PFSK-1 (cell line): ENCODE data around the gene ASB10.
A peak's percentile ranks its signal among the peaks of the same experiment; 100 is the strongest.

Source experiments
- FOXP2 ChIP-seq: optimal IDR thresholded peaks from 2 replicates; pipeline ENCODE3; 2011; ENCODE audit warnings: borderline replicate concordance, control low read depth, inconsistent platforms; ENCODE audit not compliant: insufficient read depth; ENCODE audit errors: extremely low read length, extremely low read depth
- POLR2AphosphoS5 ChIP-seq: IDR thresholded peaks from 2 replicates; pipeline ENCODE4 v1.6.1; 2012; ENCODE audit warnings: low read depth, mild to moderate bottlenecking, control low read depth, low read length, moderate library complexity
- SIN3A ChIP-seq: IDR thresholded peaks from 2 replicates; pipeline ENCODE4 v1.6.1; 2012; ENCODE audit warnings: mild to moderate bottlenecking, low read length, moderate library complexity, borderline replicate concordance; ENCODE audit not compliant: insufficient read depth
- TAF1 ChIP-seq: IDR thresholded peaks from 2 replicates; pipeline ENCODE4 v1.6.1; 2012; ENCODE audit warnings: low read length, control low read depth, borderline replicate concordance; ENCODE audit not compliant: insufficient read depth
- TF ChIP-seq, protein P1 (sequence below), 2 experiments: IDR thresholded peaks; 2 replicates each; pipeline versions ENCODE4 v1.6.1 to v1.8.0; 2011 to 2012; ENCODE audit warnings: low read depth in 2 of 2, low read length in 2 of 2, control low read depth in 1 of 2, inconsistent platforms in 1 of 2, mild to moderate bottlenecking in 1 of 2, moderate library complexity in 1 of 2; ENCODE audit not compliant: insufficient read depth in 1 of 2

The ASB10 gene

DNA sequence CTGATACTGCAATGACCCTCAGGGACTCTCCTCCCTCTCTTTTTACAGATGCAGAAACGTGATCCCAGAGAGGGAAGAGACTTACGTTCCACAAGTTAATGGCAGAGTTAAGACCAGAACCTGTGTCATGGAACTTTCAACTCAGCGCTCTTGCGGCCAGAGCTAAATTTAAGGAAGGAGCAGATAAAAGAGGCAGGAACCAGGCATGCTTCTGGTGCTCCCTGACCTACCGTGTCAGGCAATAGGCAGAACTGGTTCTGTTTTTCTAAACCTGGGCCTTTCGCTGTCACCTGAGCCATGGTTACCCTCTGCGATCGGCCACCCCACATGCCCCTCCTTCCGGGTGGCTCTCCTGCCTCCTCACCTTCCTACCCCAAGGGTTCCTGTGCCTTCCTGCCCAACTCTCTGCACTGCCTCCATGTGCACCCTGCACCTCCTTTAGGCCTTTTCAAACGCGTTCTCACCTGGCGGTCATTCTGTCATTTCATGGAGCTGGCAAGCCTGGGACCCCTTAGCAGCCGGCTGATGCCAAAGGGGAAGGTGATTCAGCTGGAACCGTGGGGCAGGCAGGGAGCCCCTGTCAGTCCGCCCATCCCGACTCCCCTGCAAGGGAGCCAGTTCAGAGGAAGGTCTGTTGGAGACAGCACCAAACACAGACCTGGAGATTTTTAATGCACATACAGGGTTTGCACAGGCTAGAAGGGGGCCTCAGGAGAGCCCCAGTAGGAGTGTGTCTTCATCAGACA, 11.8 kb downstream of the ASB10 start:
- TF ChIP-seq TAF1 = no peak
- TF ChIP-seq SIN3A = no peak
- TF ChIP-seq, protein P1, sequence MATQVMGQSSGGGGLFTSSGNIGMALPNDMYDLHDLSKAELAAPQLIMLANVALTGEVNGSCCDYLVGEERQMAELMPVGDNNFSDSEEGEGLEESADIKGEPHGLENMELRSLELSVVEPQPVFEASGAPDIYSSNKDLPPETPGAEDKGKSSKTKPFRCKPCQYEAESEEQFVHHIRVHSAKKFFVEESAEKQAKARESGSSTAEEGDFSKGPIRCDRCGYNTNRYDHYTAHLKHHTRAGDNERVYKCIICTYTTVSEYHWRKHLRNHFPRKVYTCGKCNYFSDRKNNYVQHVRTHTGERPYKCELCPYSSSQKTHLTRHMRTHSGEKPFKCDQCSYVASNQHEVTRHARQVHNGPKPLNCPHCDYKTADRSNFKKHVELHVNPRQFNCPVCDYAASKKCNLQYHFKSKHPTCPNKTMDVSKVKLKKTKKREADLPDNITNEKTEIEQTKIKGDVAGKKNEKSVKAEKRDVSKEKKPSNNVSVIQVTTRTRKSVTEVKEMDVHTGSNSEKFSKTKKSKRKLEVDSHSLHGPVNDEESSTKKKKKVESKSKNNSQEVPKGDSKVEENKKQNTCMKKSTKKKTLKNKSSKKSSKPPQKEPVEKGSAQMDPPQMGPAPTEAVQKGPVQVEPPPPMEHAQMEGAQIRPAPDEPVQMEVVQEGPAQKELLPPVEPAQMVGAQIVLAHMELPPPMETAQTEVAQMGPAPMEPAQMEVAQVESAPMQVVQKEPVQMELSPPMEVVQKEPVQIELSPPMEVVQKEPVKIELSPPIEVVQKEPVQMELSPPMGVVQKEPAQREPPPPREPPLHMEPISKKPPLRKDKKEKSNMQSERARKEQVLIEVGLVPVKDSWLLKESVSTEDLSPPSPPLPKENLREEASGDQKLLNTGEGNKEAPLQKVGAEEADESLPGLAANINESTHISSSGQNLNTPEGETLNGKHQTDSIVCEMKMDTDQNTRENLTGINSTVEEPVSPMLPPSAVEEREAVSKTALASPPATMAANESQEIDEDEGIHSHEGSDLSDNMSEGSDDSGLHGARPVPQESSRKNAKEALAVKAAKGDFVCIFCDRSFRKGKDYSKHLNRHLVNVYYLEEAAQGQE (IDR thresholded peaks at IDR 0.05; ENCODE audit: insufficient read depth in 1 of 2, low read depth in 2 of 2, low read length in 2 of 2) = no peak
- TF ChIP-seq POLR2AphosphoS5 = no peak
- no peak for TF ChIP-seq FOXP2

DNA sequence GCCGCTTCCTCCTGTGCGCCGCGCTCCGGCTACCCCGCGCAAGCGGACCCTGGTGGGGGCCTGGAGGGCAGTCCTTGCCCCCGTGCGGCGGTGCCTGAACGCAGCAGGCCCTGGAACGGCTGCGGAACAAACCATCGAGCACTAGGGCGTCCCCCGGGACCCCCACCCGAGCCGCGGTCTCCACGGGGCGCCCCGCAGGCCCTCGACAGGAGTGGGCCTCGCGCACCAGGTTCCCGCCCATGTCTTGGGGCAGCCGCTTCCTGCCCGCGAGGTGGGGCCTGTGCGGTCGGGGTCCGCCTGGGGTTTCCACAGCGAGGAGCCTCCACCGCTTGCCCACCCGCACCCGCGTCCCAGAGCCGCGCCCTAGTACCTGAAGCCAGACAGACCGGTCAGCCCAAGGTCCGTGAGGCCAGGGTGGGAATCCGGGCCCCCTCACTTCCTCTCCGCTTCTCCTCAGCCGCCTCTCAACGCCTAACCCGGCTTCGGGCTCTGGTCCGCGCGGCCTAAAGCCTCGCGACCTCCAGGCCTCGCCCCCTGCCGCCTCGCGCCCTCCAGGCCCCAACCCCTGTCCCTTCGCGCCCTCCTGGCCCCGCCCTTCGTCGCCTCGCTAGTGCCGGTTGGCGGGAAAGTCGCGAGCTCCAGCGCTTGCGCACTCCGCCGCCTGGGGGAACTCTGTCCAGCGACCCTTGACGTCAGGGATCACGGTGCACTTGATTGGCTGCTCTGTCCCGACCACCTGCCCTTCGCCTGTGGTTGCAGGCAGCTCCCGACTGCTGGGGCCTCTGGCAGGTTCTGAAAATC, 12.6 kb downstream of the ASB10 start:
- TF ChIP-seq SIN3A (no peak), POLR2AphosphoS5 (no peak), FOXP2 (no peak), TAF1 (no peak)
- TF ChIP-seq, protein P1 (IDR thresholded peaks at IDR 0.05; ENCODE audit: insufficient read depth in 1 of 2, low read depth in 2 of 2, low read length in 2 of 2) = no peak

DNA sequence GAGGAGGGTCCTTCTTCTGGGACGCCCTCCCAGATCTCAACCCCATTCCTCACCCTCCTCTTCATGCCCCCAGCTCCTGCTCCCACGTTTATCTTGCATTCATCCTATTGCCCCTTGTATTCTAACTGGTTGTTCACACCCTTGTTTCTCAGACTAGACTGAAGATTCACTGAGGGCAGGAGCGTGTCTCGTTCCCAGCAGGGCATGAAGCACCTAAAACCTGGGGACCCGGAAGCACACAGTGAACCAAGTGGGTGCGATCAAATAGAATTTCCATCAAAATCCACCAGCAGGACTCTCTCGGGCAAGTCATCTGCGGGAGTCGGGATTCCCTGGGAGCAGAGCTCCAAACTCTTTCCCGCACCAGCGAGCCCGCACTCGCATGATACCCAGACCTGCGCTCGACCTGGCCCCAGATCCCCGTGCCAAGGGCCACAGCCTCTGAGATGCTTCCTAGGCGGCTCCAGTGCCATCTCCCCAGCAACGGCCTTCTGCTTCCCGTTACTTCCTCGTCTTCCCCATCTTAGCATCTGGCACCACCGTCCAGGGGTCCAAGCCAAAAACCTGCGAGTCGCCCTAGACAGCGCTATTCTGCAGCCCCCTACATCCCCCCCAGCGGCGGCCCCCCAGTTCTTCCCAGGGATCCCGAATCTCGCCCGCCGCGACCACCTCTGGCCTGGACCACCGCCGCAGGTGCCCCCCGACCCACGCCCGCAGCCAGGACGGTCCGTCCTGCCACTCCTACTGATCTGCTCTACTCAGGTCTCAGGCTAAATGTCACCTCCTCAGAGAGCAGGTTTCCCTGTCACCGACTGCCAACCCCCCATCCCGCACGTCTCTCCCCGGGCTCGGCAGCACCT, 13.4 kb downstream of the ASB10 start:
- TF ChIP-seq FOXP2 = no peak
- TF ChIP-seq, protein P1 (IDR thresholded peaks at IDR 0.05; ENCODE audit: insufficient read depth in 1 of 2, low read depth in 2 of 2, low read length in 2 of 2) = no peak
- no peak for TF ChIP-seq TAF1
- TF ChIP-seq POLR2AphosphoS5 = no peak
- no peak for TF ChIP-seq SIN3A

DNA sequence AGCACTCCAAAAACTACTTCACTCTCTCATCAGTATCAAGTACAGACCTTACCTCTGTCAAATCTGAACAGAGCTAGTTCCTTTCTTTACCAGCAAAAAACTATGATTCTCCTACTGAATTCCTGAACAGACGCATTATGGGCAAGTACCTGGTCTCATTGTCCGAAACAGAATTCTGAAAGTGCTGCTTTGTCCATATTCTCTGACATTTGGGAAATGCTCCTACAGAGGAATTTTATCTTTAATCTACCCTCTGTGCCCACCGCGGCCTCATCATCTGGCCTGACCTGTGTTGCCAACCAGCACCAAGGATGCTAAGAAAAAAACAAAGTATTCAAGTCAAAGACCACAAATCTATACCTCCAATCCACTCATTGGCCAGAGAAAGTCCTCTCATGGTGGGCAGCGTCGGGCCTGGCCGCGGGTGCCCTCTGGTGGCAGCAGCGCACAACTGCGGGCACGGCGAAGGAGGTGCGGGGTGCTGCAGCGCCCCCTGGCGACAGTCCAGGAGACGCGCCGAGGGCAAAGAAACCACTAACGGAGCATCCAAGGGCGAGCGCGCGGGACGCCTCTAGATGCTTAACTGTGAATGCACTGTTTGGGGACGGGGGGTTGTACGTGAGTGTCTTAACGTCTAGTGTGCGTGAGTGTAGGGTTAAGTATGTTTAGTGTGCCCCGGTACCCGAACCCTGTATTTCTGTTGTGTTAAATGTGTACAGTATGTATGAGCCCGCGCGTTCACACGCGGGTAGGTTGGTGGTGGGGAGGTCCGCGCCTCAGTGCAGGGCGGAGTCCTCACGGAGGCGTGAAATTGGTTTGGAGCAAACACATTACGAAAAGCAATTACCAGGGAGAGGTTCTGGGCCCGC, 14.5 kb downstream of the ASB10 start:
- TF ChIP-seq FOXP2 = peak; percentile 95
- TF ChIP-seq, protein P1 (IDR thresholded peaks at IDR 0.05; ENCODE audit: insufficient read depth in 1 of 2, low read depth in 2 of 2, low read length in 2 of 2) = 0 out of 4 replicates have a peak, but pooled peaks of 1 of the 2 experiments have one; percentile 16
- TF ChIP-seq TAF1 = no peak
